ENCODE results near the gene PIGBOS1. TPM values are rescaled to one million over a fixed set of nuclear protein-coding genes. Genes with fewer than 3 reads are reported as not detected.

Gene PIGBOS1
- total and polyA plus RNA-seq, 9 of the 15 experiments (the other 6 are each of a cell fraction or from before 2014, with no cell fraction given): 25.2 to 76.2 (median 46.0) TPM

GRCh38 chr15:55279100-55279745 is 39.7 kb downstream of the PIGBOS1 start (continued):
- TF ChIP-seq HMG20B (CRISPR knock-in tag; IDR thresholded peaks at IDR 0.05) (no peak), PPARD (CRISPR knock-in tag; IDR thresholded peaks at IDR 0.05) (no peak), ZNF395 (CRISPR knock-in tag; IDR thresholded peaks at IDR 0.05) (peak; percentile 56; the same call in 1 of the 2 replicates), ZNF77 (CRISPR knock-in tag; IDR thresholded peaks at IDR 0.05) (no peak), ZBTB11 (CRISPR knock-in tag; IDR thresholded peaks at IDR 0.05) (no peak), CHAMP1 (IDR thresholded peaks at IDR 0.05) (no peak), E4F1 (CRISPR knock-in tag; IDR thresholded peaks at IDR 0.05; ENCODE audit: borderline replicate concordance) (no peak), MEF2D (tag; conservative IDR thresholded peaks at IDR 0.05; ENCODE audit: low read depth) (no peak), FOXA1 (IDR thresholded peaks at IDR 0.05; ENCODE audit: borderline replicate concordance) (no peak), ZNF592 (IDR thresholded peaks at IDR 0.05) (no peak), U2AF2 (optimal IDR thresholded peaks at IDR 0.05; ENCODE audit: low read depth, low read length) (no peak), MXI1 (IDR thresholded peaks at IDR 0.05; ENCODE audit: low read depth, low read length) (no peak), RNF2 (IDR thresholded peaks at IDR 0.05) (no peak)
